ENCODE data around the gene USP11. TPM values are rescaled to one million over a fixed set of nuclear protein-coding genes. Genes with fewer than 3 reads are reported as not detected.

The USP11 gene
- total RNA-seq, 1 experiment from 2014 or later, result 62.0 TPM

DNA sequence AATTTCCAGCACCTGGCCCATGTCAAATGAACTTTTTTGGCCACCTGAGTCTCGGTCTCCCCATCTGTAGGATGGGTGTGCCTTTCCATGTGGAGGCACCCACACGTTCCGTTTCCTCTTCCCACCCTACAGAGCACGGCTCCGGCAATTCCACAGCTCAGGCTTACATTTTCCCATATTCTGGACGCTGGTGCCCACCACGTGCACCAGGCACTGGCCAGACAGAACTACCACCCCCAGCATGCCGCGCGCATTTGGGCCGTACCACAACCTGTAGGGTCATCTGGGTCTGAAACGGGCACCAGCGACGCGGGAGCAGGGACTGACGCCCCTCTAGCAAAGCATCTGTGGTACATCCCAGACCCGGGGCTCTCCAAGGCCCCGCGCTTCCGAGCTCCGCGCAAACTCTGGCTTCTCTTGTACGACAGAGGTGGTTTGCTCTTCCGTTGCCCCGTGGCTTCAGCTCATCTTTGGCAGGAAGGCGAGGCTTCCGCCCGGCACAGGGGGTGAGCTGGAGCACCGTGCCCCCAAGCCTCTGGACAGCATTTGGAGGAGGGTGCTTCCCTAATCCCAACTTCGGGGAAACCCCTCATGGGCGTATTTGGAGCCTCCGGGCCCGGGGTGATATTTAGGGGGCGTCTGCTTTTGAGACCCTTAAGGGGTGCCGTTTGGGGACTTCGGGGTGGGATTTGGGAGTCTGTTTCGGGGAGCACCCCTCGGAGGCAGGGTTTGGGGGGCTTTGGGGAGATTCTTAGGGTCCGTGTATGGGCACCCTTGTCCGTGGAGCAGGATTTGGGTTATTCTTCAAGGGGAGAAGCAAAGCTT is 42.2 kb upstream of the USP11 start:
- Histone ChIP-seq H2AFZ (ENCODE audit: low read depth, low read length, poor library complexity, severe bottlenecking) (no peak overlapping the region), H3K4me3 (replicated peaks in 1 of 2; ENCODE audit: low read depth in 1 of 2, low read length in 2 of 2) (peak overlapping the region; percentile 67 to 75), H3K36me3 (ENCODE audit: control insufficient read depth in 1 of 2, insufficient read depth in 2 of 2, low read length in 2 of 2) (no peaks in the 10 kb centered on the region; a peak in 1 of 4 replicates), H3K9me3 (ENCODE audit: control insufficient read depth in 1 of 2, insufficient read depth in 1 of 2, low read depth in 1 of 2, low read length in 2 of 2) (no peaks in the 10 kb centered on the region), H4K20me1 (ENCODE audit: insufficient read depth) (no peaks in the 10 kb centered on the region), H3K4me1 (ENCODE audit: control insufficient read depth in 1 of 2, insufficient read depth in 2 of 2, low read length in 2 of 2) (peaks cover 5 to 26% of the 10 kb centered on the region in 2 experiments; a peak in 3 of 4 replicates), H3K27ac (ENCODE audit: low read depth, low read length) (peak overlapping the region; percentile 79), H3K79me2 (ENCODE audit: insufficient read depth, low read length) (peaks cover 36% of the 10 kb centered on the region), H3K27me3 (ENCODE audit: insufficient read depth, low read length) (no peaks in the 10 kb centered on the region), H3K9ac (ENCODE audit: low read length) (peak overlapping the region; percentile 82), H3K4me2 (ENCODE audit: low read length) (peak overlapping the region; percentile 82), H3K9me2 (ENCODE audit: insufficient read depth) (no peaks in the 10 kb centered on the region)
- CTCF ChIA-PET, result interaction anchor here (1.0 to 1.7 kb wide), 5 partner anchors 43 to 351 kb away, joined by 3 to 11 read pairs (median 4); partner anchors contain the start of genes NDUFB11 and RBM10
- TF ChIP-seq EZH2 (IDR thresholded peaks at IDR 0.05) (no peak), POLR2AphosphoS5 (IDR thresholded peaks at IDR 0.05; ENCODE audit: low read depth, low read length) (peak; percentile 82), ZFX (IDR thresholded peaks at IDR 0.05) (no peak), SP1 (IDR thresholded peaks at IDR 0.05; ENCODE audit: low read depth) (no peak), POLR2A (IDR thresholded peaks at IDR 0.05; ENCODE audit: borderline replicate concordance, extremely low read depth, insufficient read depth, insufficient read length) (peak; percentile 26), TCF7L2 (IDR thresholded peaks at IDR 0.05; ENCODE audit: borderline replicate concordance, extremely low read depth, insufficient read depth, insufficient read length) (peak; percentile 39), YY1 (IDR thresholded peaks at IDR 0.05; ENCODE audit: extremely low read depth, insufficient replicate concordance, low read depth, low read length) (peak; percentile 38)
- TF ChIP-seq, protein P1, sequence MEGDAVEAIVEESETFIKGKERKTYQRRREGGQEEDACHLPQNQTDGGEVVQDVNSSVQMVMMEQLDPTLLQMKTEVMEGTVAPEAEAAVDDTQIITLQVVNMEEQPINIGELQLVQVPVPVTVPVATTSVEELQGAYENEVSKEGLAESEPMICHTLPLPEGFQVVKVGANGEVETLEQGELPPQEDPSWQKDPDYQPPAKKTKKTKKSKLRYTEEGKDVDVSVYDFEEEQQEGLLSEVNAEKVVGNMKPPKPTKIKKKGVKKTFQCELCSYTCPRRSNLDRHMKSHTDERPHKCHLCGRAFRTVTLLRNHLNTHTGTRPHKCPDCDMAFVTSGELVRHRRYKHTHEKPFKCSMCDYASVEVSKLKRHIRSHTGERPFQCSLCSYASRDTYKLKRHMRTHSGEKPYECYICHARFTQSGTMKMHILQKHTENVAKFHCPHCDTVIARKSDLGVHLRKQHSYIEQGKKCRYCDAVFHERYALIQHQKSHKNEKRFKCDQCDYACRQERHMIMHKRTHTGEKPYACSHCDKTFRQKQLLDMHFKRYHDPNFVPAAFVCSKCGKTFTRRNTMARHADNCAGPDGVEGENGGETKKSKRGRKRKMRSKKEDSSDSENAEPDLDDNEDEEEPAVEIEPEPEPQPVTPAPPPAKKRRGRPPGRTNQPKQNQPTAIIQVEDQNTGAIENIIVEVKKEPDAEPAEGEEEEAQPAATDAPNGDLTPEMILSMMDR (IDR thresholded peaks at IDR 0.05 in 2 of 3, conservative IDR thresholded peaks at IDR 0.05 in 1 of 3; ENCODE audit: borderline replicate concordance in 1 of 3, insufficient read depth in 1 of 3, low read depth in 2 of 3, low read length in 2 of 3), result no peak
- DNase-seq (ENCODE audit: low read depth, low spot score) (peak; percentile 83), ATAC-seq (peak; percentile 82)
- BruUV-seq (replicated peaks), result no TSS peak
- intact Hi-C loops (cut with micrococcal nuclease), result loop anchor here (5.0 to 10.0 kb wide), 4 partner anchors 172 to 837 kb away; partner anchors contain the start of gene ZNF41
- RAD21 ChIA-PET (ENCODE audit: low non-redundant PET in 1 of 2, low total read pairs in 2 of 2, uncharacterized antibody in 2 of 2, unreplicated experiment in 2 of 2), result no interaction called here
- POLR2A ChIA-PET, result interaction anchor here (0.7 to 2.0 kb wide), 5 partner anchors 27 to 336 kb away, joined by 4 to 7 read pairs (median 5); partner anchors contain the start of gene RBM10
